Cardiac muscle cell (in vitro differentiated cells and primary cell): ENCODE results near the gene INSR. TPM values are rescaled to one million over a fixed set of nuclear protein-coding genes. Genes with fewer than 3 reads are reported as not detected.

ENCODE experiments used
- DNase-seq, 2 donors: peaks; one replicate each; pipeline versions ENCODE4 v3.0.0 to v3.0.0-alpha.2; 2010 to 2017; ENCODE audit warnings: low read depth in 1 of 2, low spot score in 1 of 2
- H3K27ac ChIP-seq: fragments of 200-600 bp; sonication (generic); 2 replicates; pipeline ENCODE4 v1.5.1; 2016
- H3K27me3 ChIP-seq: fragments of 200-600 bp; sonication (generic); 2 replicates; pipeline ENCODE4 v1.6.0; 2016; ENCODE audit warnings: control low read depth
- H3K36me3 ChIP-seq: fragments of 200-600 bp; sonication (generic); 2 replicates; pipeline ENCODE4 v1.5.1; 2016; ENCODE audit warnings: control low read depth
- H3K4me1 ChIP-seq: fragments of 200-600 bp; sonication (generic); 2 replicates; pipeline ENCODE4 v1.8.1; 2017; ENCODE audit warnings: low read depth, mild to moderate bottlenecking, mixed run types
- H3K4me3 ChIP-seq: fragments of 200-600 bp; sonication (generic); 2 replicates; pipeline ENCODE4 v1.5.1; 2016; ENCODE audit warnings: mild to moderate bottlenecking
- H3K9me3 ChIP-seq: fragments of 200-600 bp; sonication (generic); 2 replicates; pipeline ENCODE4 v1.5.1; 2017; ENCODE audit warnings: low read depth, mild to moderate bottlenecking, control low read depth
- CTCF ChIP-seq: IDR thresholded peaks from 2 replicates; pipeline ENCODE4 v1.5.1; 2012; ENCODE audit warnings: low read depth, mild to moderate bottlenecking, low read length
- polyA plus RNA-seq: library from polyadenylated mRNA; unstranded; fragments of >200 nt; fragmentation: Nextera tagmentation; extraction: Ambion mirVana; gene quantifications from 2 replicates; pipeline ENCODE4 v1.2.1, GENCODE V29; 2016
- total RNA-seq: library from RNA; depleted of rRNA; stranded (reverse); fragments of >200 nt; gene quantifications from 2 replicates; pipeline ENCODE4 v1.2.3, GENCODE V29; 2016

The INSR gene
- total and polyA plus RNA-seq, 2 experiments from 2014 or later, result 7.0 to 34.9 TPM

GRCh38 chr19:7216373-7216902, 77.8 kb downstream of the INSR start:
- no peak overlapping the region for H3K27ac ChIP-seq
- H3K27me3 ChIP-seq, result no peaks in the 10 kb centered on the region
- DNase-seq, result no peak
- no peaks in the 10 kb centered on the region for H3K36me3 ChIP-seq
- no peaks in the 10 kb centered on the region for H3K9me3 ChIP-seq
- TF ChIP-seq CTCF, result no peak
- H3K4me1 ChIP-seq, result peaks cover 6% of the 10 kb centered on the region
- no peak overlapping the region for H3K4me3 ChIP-seq

GRCh38 chr19:7215176-7215575, 79.0 kb downstream of the INSR start:
- Histone ChIP-seq H3K27ac (no peak overlapping the region), H3K27me3 (no peaks in the 10 kb centered on the region), H3K4me3 (no peak overlapping the region), H3K9me3 (no peaks in the 10 kb centered on the region), H3K36me3 (no peaks in the 10 kb centered on the region), H3K4me1 (peaks cover 12% of the 10 kb centered on the region)
- DNase-seq, result no peak
- TF ChIP-seq CTCF, result no peak

GRCh38 chr19:7214324-7215089, 79.7 kb downstream of the INSR start:
- Histone ChIP-seq H3K9me3 (no peaks in the 10 kb centered on the region), H3K4me1 (peaks cover 12% of the 10 kb centered on the region), H3K27me3 (no peaks in the 10 kb centered on the region), H3K4me3 (no peak overlapping the region), H3K27ac (no peak overlapping the region), H3K36me3 (no peaks in the 10 kb centered on the region)
- no peak for DNase-seq
- TF ChIP-seq CTCF, result no peak

- Histone ChIP-seq H3K27me3 (no peaks in the 10 kb centered on the region), H3K4me1 (peaks cover 12% of the 10 kb centered on the region), H3K36me3 (no peaks in the 10 kb centered on the region), H3K27ac (no peak overlapping the region), H3K4me3 (no peak overlapping the region), H3K9me3 (no peaks in the 10 kb centered on the region)
- no peak for TF ChIP-seq CTCF
- DNase-seq, result no peak
Observed at GRCh38 chr19:7213628-7214323, 80.4 kb downstream of the INSR start.

GRCh38 chr19:7211191-7211951, 82.8 kb downstream of the INSR start:
- Histone ChIP-seq H3K36me3 (no peaks in the 10 kb centered on the region), H3K4me1 (peaks cover 12% of the 10 kb centered on the region), H3K27ac (peak overlapping the region; percentile 78), H3K27me3 (no peaks in the 10 kb centered on the region), H3K4me3 (no peak overlapping the region), H3K9me3 (no peaks in the 10 kb centered on the region)
- no peak for TF ChIP-seq CTCF
- peak; percentile 55 to 85 for DNase-seq
